IMR-90 (cell line): ENCODE measurements around the gene MTMR8. TPM values are rescaled to one million over a fixed set of nuclear protein-coding genes. Genes with fewer than 3 reads are reported as not detected.

Source experiments
- ATAC-seq: fragments of 200-7000 bp; cut with Tn5 transposase; 2 replicates; pipeline ENCODE4 v1.9.1; 2020; ENCODE audit warnings: low read depth, mild to moderate bottlenecking, moderate library complexity
- BruUV-seq: library from RNA; stranded (reverse); fragments of 400-500 nt; replicated peaks from 2 replicates; lab custom pipeline; 2021; lab: Mats Ljungman, UMichigan
- CTCF ChIA-PET: fragments of 300-600 bp; formaldehyde crosslinking; extraction: SDS; loops from one replicate; lab custom pipeline; 2021; ENCODE audit warnings: antibody characterized with exemption; lab: Yijun Ruan, JAX
- POLR2A ChIA-PET: fragments of 300-600 bp; sonication (Branson Sonifier 250); formaldehyde crosslinking; loops from one replicate; lab custom pipeline; 2022; ENCODE audit warnings: antibody characterized with exemption; ENCODE audit not compliant: unreplicated experiment; lab: Charles Lee
- DNase-seq: peaks from one replicate; pipeline ENCODE4 v3.0.0; 2013
- H2AFZ ChIP-seq: replicated peaks from 2 replicates; pipeline ENCODE3; 2013; ENCODE audit warnings: low read length, mild to moderate bottlenecking; ENCODE audit not compliant: poor library complexity
- H2AK5ac ChIP-seq: 2 replicates; pipeline ENCODE4 v1.6.1; 2013; ENCODE audit warnings: low read depth, low read length, inconsistent platforms
- H2AK9ac ChIP-seq: replicated peaks from 2 replicates; pipeline ENCODE3; 2013; ENCODE audit warnings: mild to moderate bottlenecking, low read depth, low read length, moderate library complexity; ENCODE audit not compliant: poor library complexity
- H2BK120ac ChIP-seq: 2 replicates; pipeline ENCODE4 v1.6.1; 2013; ENCODE audit warnings: low read depth, low read length, inconsistent platforms
- H2BK15ac ChIP-seq: 3 replicates; pipeline ENCODE4 v1.6.1; 2013; ENCODE audit warnings: low read depth, low read length, inconsistent platforms
- H2BK20ac ChIP-seq: 2 replicates; pipeline ENCODE4 v1.6.1; 2013; ENCODE audit warnings: low read depth, mild to moderate bottlenecking, inconsistent platforms, low read length, moderate library complexity
- H2BK5ac ChIP-seq: 2 replicates; pipeline ENCODE4 v1.6.1; 2013; ENCODE audit warnings: mild to moderate bottlenecking, low read depth, low read length, inconsistent platforms; ENCODE audit not compliant: poor library complexity, severe bottlenecking
- H3K14ac ChIP-seq: replicated peaks from 2 replicates; pipeline ENCODE4 v1.6.1; 2013; ENCODE audit warnings: low read depth, low read length, inconsistent platforms
- H3K18ac ChIP-seq: 2 replicates; pipeline ENCODE4 v1.6.1; 2013; ENCODE audit warnings: low read depth, low read length, control low read depth
- H3K23ac ChIP-seq: 2 replicates; pipeline ENCODE4 v1.6.1; 2013; ENCODE audit warnings: low read depth, low read length, inconsistent platforms
- H3K27ac ChIP-seq: 2 replicates; pipeline ENCODE4 v1.5.1; 2013; ENCODE audit warnings: mild to moderate bottlenecking, control low read depth, low read length; ENCODE audit not compliant: insufficient read depth
- H3K27me3 ChIP-seq: 2 replicates; pipeline ENCODE4 v1.6.1; 2013; ENCODE audit warnings: low read length; ENCODE audit not compliant: control insufficient read depth, insufficient read depth
- H3K36me3 ChIP-seq: 2 replicates; pipeline ENCODE4 v1.6.1; 2013; ENCODE audit warnings: low read length, mixed read lengths; ENCODE audit not compliant: control insufficient read depth, insufficient read depth
- H3K4ac ChIP-seq: 2 replicates; pipeline ENCODE4 v1.6.1; 2013; ENCODE audit warnings: low read depth, low read length, inconsistent platforms
- H3K4me1 ChIP-seq: 2 replicates; pipeline ENCODE4 v1.6.1; 2013; ENCODE audit warnings: low read length, mixed read lengths; ENCODE audit not compliant: control insufficient read depth, insufficient read depth
- H3K4me2 ChIP-seq: 2 replicates; pipeline ENCODE4 v1.6.1; 2013; ENCODE audit warnings: low read depth, mild to moderate bottlenecking, control low read depth, low read length, moderate library complexity
- H3K4me3 ChIP-seq: 2 replicates; pipeline ENCODE4 v1.5.1; 2013; ENCODE audit warnings: low read depth, mild to moderate bottlenecking, control low read depth, low read length, moderate library complexity; ENCODE audit not compliant: insufficient read depth
- H3K56ac ChIP-seq: 2 replicates; pipeline ENCODE4 v1.6.1; 2013; ENCODE audit warnings: low read length, inconsistent platforms; ENCODE audit not compliant: insufficient read depth; ENCODE audit errors: extremely low read depth
- H3K79me1 ChIP-seq, 2 experiments: 2 replicates each; pipeline ENCODE4 v1.6.1; 2013; ENCODE audit warnings: low read length in 2 of 2, inconsistent platforms in 1 of 2, low read depth in 1 of 2
- H3K9ac ChIP-seq: 2 replicates; pipeline ENCODE4 v1.6.1; 2013; ENCODE audit warnings: low read depth, low read length, control low read depth
- H3K9me1 ChIP-seq: 2 replicates; pipeline ENCODE4 v1.6.1; 2013; ENCODE audit warnings: low read length, inconsistent platforms; ENCODE audit not compliant: insufficient read depth
- H3K9me3 ChIP-seq: 2 replicates; pipeline ENCODE4 v1.6.1; 2013; ENCODE audit warnings: low read length; ENCODE audit not compliant: control insufficient read depth, insufficient read depth
- H4K20me1 ChIP-seq: 2 replicates; pipeline ENCODE4 v1.6.1; 2013; ENCODE audit warnings: low read length, inconsistent platforms; ENCODE audit not compliant: insufficient read depth
- H4K5ac ChIP-seq: 2 replicates; pipeline ENCODE4 v1.6.1; 2013; ENCODE audit warnings: mild to moderate bottlenecking, low read depth, low read length, control low read depth
- H4K8ac ChIP-seq, 2 experiments: 2 replicates each; pipeline ENCODE4 v1.6.1; 2013; ENCODE audit warnings: low read depth in 2 of 2, low read length in 2 of 2, control low read depth in 1 of 2, inconsistent platforms in 1 of 2
- H4K91ac ChIP-seq: 2 replicates; pipeline ENCODE4 v1.6.1; 2013; ENCODE audit warnings: low read depth, low read length, inconsistent platforms; ENCODE audit not compliant: insufficient read depth
- CEBPB ChIP-seq: IDR thresholded peaks from 2 replicates; pipeline ENCODE4 v1.6.1; 2012; ENCODE audit warnings: low read depth, low read length, improper control_type of control experiment
- MXI1 ChIP-seq: IDR thresholded peaks from 2 replicates; pipeline ENCODE4 v1.6.1; 2012; ENCODE audit warnings: low read depth, mild to moderate bottlenecking, low read length, moderate library complexity, borderline replicate concordance
- WGBS, 2 experiments: methylation state at CpG; one replicate each; pipeline versions ENCODE4 v1.1.5 to v1.1.7; 2013; ENCODE audit warnings: missing lambda C conversion rate in 2 of 2; ENCODE audit not compliant: insufficient read length in 1 of 2; ENCODE audit errors: extremely low coverage in 2 of 2; 5-methylcytosine and 5-hydroxymethylcytosine counted together
- dilution Hi-C: fragments of 300-500 bp; cut with HindIII; formaldehyde crosslinking; loops from one replicate; pipeline ENCODE4 v1.14.3; 2018; ENCODE audit warnings: low sequenced_read_pairs; ENCODE audit not compliant: unreplicated experiment
- in situ Hi-C: fragments of 300-500 bp; cut with MboI; formaldehyde crosslinking; loops from 3 replicates; pipeline ENCODE4 v1.14.3; 2019; ENCODE audit warnings: low sequenced_read_pairs, inconsistent platforms, mixed read lengths
- intact Hi-C: fragments of 100-400 bp; cut with micrococcal nuclease; formaldehyde crosslinking; loops from 2 replicates; pipeline ENCODE4 v1.10.0; 2022
- polyA plus RNA-seq, 3 experiments: library from polyadenylated mRNA; depleted of rRNA; stranded (reverse); fragments of >200 nt; gene quantifications; 2 replicates each; pipeline ENCODE4 v1.2.3, GENCODE V29; 2012; ENCODE audit warnings: low replicate concordance in 1 of 3
- total RNA-seq: library from RNA; depleted of rRNA; stranded (reverse); fragments of >200 nt; gene quantifications from 2 replicates; pipeline ENCODE4 v1.2.3, GENCODE V29; 2012

MTMR8 gene
- total and polyA plus RNA-seq, 2 of the 4 experiments (the other 2 are of a cell fraction), result not detected

- Histone ChIP-seq H3K9me1 (no peaks in the 10 kb centered on the region), H2AK9ac (no peak overlapping the region), H3K27me3 (no peaks in the 10 kb centered on the region), H3K4me3 (no peak overlapping the region), H3K4ac (no peak overlapping the region), H2BK20ac (no peak overlapping the region), H3K14ac (no peak overlapping the region), H3K79me1 (no peaks in the 10 kb centered on the region), H4K8ac (no peak overlapping the region), H2BK120ac (no peak overlapping the region), H2AK5ac (no peak overlapping the region), H2BK15ac (no peak overlapping the region), H4K5ac (no peak overlapping the region), H3K23ac (no peak overlapping the region), H3K36me3 (no peaks in the 10 kb centered on the region), H3K4me1 (no peaks in the 10 kb centered on the region), H3K18ac (no peak overlapping the region), H3K4me2 (no peak overlapping the region), H3K9ac (no peak overlapping the region), H4K20me1 (no peaks in the 10 kb centered on the region), H4K91ac (no peak overlapping the region), H3K9me3 (0 out of 2 replicates have a peak, but pooled peaks cover 9% of the 10 kb centered on the region), H3K27ac (no peak overlapping the region), H3K56ac (no peak overlapping the region), H2AFZ (no peak overlapping the region), H2BK5ac (no peak overlapping the region)
- no peak for ATAC-seq
- no TSS peak for BruUV-seq
- TF ChIP-seq MXI1 (no peak), CEBPB (no peak)
- POLR2A ChIA-PET, result no interaction called here
- in situ Hi-C loops (no loop called here), dilution Hi-C loops (no loop called here), intact Hi-C loops (no loop called here)
- DNase-seq, result no peak
- WGBS, 2 experiments, result no CpG with 5 or more reads among the region's 2 CpGs
- CTCF ChIA-PET, result no interaction called here
Observed at GRCh38 chrX:64321507-64321906, 73.7 kb downstream of the MTMR8 start.
